ENCODE measurements around the gene FOCAD. TPM values are rescaled to one million over a fixed set of nuclear protein-coding genes. Genes with fewer than 3 reads are reported as not detected.
A peak's percentile ranks its signal among the peaks of the same experiment; 100 is the strongest.

Gene FOCAD, protein sequence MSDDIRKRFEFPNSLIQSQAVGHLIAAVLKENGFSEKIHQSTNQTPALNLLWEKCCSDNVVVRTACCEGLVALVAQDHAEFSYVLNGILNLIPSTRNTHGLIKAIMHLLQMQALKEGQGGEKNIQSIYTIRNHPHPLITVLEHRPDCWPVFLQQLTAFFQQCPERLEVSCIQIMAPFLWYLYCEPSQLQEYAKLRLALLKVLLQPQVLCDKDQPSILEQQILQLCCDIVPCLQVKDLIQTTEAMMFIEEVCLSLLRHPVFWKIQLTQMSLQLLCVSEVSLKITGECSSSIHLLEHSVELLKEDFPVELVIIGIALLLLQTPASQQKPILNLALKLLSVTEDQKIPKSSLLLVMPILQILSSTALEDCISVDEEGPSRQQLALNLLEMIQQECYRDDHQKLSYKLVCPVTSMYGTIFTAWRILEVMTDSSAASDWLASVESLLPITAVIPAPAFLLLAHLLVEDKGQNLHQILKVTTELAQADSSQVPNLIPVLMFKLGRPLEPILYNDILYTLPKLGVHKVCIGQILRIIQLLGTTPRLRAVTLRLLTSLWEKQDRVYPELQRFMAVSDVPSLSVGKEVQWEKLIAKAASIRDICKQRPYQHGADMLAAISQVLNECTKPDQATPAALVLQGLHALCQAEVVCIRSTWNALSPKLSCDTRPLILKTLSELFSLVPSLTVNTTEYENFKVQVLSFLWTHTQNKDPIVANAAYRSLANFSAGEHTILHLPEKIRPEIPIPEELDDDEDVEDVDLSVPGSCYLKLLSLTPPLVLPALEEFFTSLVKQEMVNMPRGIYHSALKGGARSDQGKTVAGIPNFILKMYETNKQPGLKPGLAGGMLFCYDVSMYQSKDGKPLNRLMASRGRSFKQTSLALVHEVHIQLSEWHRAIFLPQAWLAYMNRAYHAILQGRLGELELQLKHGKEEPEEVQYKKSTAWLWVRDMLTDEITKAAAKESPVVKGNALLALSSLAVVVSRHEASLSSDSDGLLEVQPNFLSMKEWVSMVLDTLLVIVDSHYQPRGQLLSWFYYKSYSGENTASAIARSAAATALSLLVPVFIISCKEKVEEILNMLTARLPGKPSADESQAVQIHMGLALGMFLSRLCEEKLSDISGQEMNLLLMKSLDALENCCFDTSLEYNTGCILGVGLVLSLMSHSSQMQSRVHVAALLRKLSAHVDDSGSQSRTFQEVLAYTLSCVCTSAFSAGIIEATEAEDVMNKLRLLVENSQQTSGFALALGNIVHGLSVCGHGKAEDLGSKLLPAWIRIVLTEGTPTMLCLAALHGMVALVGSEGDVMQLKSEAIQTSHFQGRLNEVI (N-terminal part only)
- total RNA-seq = 38.4 and 47.7 TPM in 2 replicates
- long read RNA-seq, partial matches to known transcripts = 33 of 53 reads
- long read RNA-seq, other reads (novel, unspliced or antisense) = 20 of 53 reads

DNA sequence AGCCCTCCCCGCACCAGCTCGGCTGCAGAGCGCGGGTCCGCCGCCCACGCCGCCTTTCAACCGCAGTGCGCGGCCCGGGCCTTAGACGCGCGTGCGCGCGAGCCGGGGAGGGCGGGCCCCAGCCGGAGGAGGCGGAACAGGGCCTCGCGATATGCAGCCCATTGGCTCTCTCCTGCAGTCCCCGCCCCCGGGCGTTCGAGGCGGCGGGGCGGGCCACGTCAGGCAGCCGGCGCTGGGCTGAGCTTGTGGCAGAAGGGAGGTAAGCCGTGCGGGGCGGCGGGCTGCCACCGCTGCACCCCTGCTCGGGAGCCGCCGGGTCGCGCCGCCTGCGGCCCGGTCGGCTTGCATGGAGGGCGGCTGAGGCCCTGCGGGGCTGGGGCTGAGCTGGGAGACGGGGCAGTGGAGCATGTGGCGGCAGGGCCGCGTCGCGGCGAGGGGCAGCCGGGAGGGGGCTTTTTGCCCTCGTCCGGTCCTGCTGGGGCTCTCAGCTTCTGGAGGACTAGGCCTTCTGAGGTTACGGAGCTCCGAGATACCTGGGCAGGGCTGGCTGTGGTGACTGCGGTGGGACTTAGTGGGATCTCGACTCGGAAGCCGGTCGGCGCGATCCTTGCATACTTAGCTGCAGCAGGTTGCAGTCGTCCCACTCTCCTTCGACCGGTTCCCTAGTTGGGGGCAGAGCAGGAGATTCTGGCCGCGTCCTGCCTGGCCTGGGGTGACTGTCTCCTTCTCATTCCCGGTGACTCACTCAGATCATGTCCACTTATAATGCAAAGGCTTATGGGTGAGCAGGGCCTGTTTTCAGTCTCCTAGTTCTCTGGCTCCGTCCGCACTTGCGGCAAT, at the start of gene FOCAD:
TSS of gene FOCAD (plus strand) at position 225 of the 840 bp plus-strand sequence. CDS start 31,095 bp downstream, outside the sequence.
- Mint-ChIP-seq H3K27me3 (ENCODE audit: unreplicated experiment) (no peaks in the 10 kb centered on the region), H3K9me3 (ENCODE audit: unreplicated experiment) (no peaks in the 10 kb centered on the region), H3K36me3 (ENCODE audit: unreplicated experiment) (no peaks in the 10 kb centered on the region), H3K4me1 (ENCODE audit: unreplicated experiment) (peaks cover 22% of the 10 kb centered on the region), H3K27ac (ENCODE audit: unreplicated experiment) (peak within 1 kb of the TSS; percentile 93), H3K4me3 (ENCODE audit: unreplicated experiment) (peak within 1 kb of the TSS; percentile 84)
- TF ChIP-seq, protein P1, sequence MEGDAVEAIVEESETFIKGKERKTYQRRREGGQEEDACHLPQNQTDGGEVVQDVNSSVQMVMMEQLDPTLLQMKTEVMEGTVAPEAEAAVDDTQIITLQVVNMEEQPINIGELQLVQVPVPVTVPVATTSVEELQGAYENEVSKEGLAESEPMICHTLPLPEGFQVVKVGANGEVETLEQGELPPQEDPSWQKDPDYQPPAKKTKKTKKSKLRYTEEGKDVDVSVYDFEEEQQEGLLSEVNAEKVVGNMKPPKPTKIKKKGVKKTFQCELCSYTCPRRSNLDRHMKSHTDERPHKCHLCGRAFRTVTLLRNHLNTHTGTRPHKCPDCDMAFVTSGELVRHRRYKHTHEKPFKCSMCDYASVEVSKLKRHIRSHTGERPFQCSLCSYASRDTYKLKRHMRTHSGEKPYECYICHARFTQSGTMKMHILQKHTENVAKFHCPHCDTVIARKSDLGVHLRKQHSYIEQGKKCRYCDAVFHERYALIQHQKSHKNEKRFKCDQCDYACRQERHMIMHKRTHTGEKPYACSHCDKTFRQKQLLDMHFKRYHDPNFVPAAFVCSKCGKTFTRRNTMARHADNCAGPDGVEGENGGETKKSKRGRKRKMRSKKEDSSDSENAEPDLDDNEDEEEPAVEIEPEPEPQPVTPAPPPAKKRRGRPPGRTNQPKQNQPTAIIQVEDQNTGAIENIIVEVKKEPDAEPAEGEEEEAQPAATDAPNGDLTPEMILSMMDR (IDR thresholded peaks at IDR 0.05) = no peak
- DNase-seq (ENCODE audit: extremely low spot score, unreplicated experiment) = peak; percentile 98

DNA sequence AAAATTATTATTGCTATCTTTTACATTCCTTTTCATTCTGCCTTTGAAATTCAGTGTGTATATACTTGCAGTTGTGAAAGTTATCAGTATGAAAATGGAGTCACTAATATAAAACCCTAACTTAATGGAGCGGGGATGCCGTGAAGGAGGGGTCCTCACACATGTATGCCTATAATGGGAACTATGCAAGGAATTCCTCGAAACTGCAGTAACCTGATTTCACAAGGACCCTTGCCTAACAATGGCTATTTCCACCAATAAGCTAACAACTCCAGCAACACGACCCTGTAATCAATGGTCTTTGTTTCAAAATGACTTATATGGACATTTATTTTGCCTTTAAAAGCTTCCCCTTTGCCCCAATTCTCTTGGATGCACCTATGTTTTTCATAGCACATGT, 49.2 kb upstream of the FOCAD start:
- Mint-ChIP-seq H3K36me3 (ENCODE audit: unreplicated experiment) (no peaks in the 10 kb centered on the region), H3K4me3 (ENCODE audit: unreplicated experiment) (no peak overlapping the region), H3K27ac (ENCODE audit: unreplicated experiment) (no peak overlapping the region), H3K9me3 (ENCODE audit: unreplicated experiment) (no peaks in the 10 kb centered on the region), H3K4me1 (ENCODE audit: unreplicated experiment) (peaks cover 29% of the 10 kb centered on the region), H3K27me3 (ENCODE audit: unreplicated experiment) (peaks cover 2% of the 10 kb centered on the region)
- TF ChIP-seq, protein P1 (IDR thresholded peaks at IDR 0.05) = no peak
- no peak for DNase-seq (ENCODE audit: extremely low spot score, unreplicated experiment)

DNA sequence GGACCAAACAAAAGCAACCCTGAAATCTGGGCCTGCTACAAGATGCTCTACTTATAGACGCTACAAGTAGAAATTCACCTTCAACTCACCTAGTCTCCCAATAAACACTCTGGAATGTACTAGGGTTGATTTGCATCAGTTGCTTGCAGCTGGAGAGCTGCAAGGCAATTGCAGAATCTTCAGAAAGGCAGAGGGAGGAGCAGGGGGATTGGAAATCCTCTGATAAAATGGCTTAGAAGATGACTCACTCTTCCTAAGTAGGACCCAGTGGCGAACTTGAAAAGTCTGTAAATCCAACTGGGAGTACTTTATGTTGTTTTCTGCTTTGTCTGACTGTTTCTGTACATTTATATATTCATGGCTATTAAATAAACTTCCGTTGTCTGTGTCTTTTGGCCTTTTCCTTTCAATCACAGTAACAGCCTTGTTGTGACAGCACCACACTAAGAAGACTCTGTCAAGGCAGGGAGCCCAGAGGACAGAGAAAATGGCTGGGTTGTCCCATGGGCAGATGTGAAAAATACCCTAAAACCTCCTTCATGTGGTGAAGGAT, 47.1 kb upstream of the FOCAD start:
- TF ChIP-seq, protein P1 (IDR thresholded peaks at IDR 0.05) = no peak
- no peak overlapping the region for H3K27ac Mint-ChIP-seq (ENCODE audit: unreplicated experiment)
- H3K4me1 Mint-ChIP-seq (ENCODE audit: unreplicated experiment) = peaks cover 36% of the 10 kb centered on the region
- H3K36me3 Mint-ChIP-seq (ENCODE audit: unreplicated experiment) = no peaks in the 10 kb centered on the region
- no peaks in the 10 kb centered on the region for H3K9me3 Mint-ChIP-seq (ENCODE audit: unreplicated experiment)
- no peak for DNase-seq (ENCODE audit: extremely low spot score, unreplicated experiment)
- no peak overlapping the region for H3K4me3 Mint-ChIP-seq (ENCODE audit: unreplicated experiment)
- H3K27me3 Mint-ChIP-seq (ENCODE audit: unreplicated experiment) = no peaks in the 10 kb centered on the region

DNA sequence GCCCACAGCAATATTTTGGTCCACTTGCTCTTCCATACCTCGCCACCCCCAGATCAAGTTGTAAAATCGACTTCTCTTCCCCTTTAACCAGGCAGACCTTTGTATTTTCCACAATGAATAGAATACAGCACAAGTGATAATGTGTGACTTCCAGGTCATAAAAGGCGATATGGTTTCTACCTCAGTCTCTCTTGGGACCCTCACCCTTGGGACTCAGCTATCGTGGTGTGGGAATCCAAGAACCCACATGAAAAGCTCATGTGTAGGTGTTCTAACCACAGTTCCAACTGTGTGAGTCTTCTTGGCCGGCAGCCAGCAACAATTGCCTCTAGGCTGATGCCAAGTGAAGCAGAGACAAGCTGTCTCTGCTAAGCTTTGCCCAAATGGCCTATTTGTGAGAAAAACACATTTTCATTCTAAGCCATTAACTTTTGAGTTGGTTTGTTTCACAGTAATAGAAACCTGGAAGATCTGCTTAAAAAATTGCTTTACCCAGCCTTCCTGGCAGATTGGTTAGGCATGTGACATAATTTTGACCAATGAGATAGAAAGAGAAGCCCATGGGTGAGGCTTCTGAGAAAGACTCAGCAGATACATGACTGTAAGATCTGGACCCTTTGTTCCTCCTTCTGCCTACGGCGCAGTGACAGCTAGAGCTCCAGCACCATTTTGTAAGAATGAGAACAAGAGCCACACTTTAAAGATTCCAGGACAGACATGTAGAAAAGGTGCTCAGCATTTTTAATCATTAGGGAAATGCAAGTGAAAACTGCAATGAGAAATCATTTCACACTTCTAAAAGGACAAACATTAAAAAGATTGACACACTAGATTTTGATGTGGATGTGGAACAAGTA, 43.5 kb upstream of the FOCAD start:
- TF ChIP-seq, protein P1 (IDR thresholded peaks at IDR 0.05) = no peak
- Mint-ChIP-seq H3K36me3 (ENCODE audit: unreplicated experiment) (no peaks in the 10 kb centered on the region), H3K27me3 (ENCODE audit: unreplicated experiment) (no peaks in the 10 kb centered on the region), H3K4me1 (ENCODE audit: unreplicated experiment) (peaks cover 32% of the 10 kb centered on the region), H3K9me3 (ENCODE audit: unreplicated experiment) (no peaks in the 10 kb centered on the region), H3K27ac (ENCODE audit: unreplicated experiment) (no peak overlapping the region), H3K4me3 (ENCODE audit: unreplicated experiment) (no peak overlapping the region)
- DNase-seq (ENCODE audit: extremely low spot score, unreplicated experiment) = no peak

Data from osteocyte (in vitro differentiated cells).